ENCODE data around the gene ITPR2.
"Not testable (repeated sequence)": the region's sequence is repeated elsewhere in the genome, so short reads cannot be mapped to it uniquely, and the experiment has no call there.

ITPR2 gene

DNA sequence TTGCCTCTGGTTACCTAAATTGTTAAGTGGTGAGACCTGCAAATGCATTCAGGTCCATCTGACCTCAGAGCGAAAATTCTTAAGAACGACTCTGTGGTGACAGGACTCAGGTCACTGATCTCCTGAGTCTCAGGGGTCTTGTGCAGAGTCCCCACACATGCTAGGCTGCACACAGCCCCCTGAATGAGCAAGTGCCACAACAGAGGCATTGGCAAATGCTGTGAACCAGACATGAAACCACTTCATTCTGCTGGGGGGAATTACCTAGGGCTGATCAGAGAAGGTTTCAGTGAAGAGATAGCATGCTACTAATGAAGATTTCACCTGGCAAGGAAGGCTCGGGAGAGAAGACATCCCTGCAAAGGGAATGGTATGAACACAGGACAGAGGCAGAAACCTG, 281.6 kb downstream of the ITPR2 start:
- no peak for DNase-seq

DNA sequence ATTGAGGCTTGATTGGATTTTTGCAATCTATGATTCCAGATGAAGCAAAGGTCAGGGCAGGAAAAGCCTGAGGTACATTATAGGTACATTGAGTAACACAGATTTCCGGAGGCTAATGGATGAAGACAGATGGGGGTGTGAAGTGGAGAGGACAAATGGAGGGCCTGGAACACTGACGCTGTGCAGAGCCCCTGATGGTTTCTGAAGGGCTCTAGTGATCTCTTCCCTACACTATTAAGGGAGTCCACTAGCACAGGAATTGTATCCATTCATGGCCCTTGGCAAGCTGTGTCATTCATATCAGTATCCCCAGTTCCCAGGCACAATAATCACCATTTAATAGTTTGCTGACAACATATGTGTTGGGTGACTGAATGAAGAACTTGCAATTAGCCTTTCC, 284.8 kb downstream of the ITPR2 start:
- DNase-seq: no peak

DNA sequence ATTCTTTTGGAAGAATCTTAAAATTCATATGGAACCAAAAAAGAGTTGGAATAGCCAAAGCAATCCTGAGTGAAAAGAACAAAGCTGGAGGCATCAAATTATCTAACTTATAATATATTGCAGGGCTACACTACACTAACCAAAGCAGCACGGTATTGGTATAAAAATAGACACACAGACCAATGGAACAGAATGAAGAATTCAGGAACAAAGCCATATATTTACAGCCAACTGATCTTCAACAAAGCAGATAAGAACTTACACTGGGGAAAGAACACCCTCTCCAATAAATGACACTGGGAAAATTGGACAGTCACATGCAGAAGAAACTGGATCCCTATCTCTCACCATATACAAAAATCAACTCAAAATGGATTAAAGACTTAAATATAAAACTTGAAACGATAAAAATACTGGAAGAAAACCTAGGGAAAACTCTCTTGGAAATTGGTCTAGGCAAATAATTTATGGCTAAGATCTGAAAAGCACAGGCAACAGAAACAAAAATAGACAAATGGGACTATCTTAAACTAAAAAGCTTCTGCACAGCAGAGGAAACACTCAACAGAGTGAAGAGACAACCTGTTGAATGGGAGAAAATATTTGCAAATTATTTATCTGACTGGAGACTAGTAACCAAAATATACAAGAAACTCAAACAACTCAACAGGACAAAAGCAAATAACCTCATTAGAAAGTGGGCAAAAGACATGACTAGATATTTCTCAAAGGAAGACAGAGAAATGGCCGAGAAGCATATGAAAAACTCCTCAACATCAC, 286.3 kb downstream of the ITPR2 start:
- no peak for DNase-seq

DNA sequence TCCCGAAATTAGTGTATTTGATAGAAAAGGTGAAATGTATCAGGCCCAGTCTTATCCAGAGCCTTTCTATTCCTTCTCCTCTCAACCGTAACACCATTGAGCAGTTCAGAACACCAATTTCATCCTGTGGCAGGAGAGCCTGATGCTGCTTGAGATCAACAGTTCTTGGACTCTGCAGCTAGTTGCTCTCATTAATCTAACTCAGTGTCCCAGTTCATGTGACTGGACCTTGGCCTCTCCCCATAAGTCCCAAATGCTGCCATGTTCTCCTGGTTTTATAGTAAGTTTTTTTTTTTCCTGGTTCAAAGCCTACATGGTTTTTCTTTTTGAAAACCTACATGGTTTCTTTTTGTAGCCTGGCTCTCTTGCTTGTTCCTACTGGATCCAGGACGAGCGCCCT, 293.9 kb downstream of the ITPR2 start:
- no peak for DNase-seq

DNA sequence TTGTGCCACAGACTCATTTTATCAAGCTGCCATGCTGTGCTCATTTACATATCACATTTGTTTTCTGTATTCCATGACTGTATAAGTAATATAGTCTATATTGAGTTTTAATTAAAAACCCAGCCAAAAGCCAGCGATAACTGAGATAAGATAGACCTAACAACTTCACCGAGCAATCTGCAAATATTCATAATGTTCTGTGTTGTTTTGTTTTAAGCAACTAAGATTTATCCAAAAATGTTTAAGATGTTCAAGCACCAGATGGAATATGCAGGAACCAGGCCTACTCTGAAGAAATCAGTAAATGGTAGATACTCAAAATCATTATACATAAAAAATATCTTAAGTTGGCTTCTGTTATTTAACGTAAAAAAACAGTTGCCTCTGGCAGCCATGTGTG, 295.3 kb downstream of the ITPR2 start:
- no peak for DNase-seq

DNA sequence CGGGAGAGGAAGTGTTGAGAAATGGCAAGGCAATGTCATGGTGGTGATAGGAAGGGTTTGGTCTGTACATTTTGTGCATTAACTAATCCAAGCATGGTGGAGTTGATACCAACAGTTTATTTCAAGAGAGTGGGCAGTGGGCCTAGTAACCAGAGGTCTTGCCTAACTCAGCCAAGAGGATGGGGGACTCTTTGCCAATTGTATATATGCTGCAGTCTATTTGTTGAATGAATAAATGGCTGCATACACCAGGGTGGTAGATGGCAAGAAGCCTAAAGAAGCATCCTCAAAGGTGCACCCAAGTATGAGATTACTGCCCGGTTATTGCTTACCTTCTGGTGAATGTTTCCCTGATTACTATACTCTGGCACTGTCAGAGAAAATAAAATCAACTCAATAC, 295.9 kb downstream of the ITPR2 start:
- no peak for DNase-seq

DNA sequence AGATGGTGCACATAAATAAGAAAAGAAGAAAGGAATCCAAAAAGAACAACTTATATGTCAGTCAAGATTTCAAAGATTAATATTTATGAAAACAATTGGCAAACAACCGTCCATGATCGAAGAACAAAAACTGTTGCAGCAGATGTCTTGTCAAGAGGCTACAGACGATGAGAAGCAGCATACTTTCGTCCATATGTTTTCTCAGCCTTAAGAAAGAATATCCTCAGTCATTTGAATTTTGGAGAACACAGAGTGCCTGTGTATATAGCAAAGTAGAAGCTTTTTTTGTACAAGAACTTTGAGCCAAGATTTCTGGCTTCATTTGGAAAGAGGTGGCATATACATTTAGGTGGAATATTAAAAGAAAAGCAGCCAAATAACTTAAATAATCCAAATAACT, 297.2 kb downstream of the ITPR2 start:
- no peak for DNase-seq

DNA sequence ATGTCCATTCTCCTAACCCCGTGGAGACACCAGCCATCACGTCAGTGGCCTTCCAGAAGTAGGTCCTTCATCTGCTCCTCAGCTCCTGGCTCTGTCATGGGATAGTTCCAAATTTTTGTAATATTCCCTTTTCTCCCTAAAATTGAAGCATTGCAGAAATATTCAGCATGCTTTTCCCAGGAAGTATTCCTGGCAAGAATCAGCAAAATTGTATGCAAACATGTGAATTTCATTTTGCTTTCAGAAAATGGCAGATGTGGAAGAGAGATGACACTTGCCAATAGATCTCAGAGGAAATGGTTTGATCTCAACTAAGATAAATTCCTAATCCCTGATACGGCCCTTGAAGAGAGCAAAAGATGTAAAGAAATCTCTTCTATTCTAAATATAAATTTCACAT, 298.9 kb downstream of the ITPR2 start:
- DNase-seq: no peak

DNA sequence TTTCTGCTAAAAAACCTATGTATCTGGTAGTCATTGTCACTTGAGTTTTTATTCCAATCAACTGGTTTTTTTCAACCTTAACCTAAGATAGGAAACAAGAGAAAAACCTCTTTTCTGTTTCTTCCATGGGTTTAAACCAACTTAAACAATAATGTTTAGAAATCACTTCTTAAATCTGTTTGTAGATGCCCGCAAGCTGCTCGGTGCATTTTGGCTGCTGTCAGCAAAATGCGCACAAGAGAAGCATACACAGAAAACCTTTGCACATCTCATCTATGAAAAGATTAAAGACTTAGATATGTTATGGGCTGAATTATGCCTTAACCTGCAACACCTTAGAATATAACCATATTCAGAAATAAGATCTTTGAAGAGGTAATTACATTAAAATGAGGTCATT, 299.8 kb downstream of the ITPR2 start:
- no peak for DNase-seq

DNA sequence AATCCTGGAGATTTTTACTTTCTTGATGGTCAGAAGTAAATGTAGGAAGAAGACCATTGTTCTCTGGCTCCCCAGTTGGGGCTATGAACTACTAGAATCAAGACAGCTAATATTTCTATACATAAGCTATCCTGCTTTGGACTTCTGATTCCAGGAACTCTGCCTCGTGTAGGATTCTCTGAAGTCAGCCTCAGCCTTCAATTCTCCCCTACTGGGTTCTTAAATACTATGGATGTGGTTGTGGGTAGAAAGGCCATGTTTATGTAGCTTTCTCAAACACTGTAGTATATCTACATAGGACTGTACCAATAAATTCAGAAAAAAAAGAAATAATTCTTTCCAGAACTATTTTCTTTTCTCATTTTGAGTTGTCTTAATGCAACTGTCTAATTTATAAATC, 302.5 kb downstream of the ITPR2 start:
- DNase-seq: no peak

DNA sequence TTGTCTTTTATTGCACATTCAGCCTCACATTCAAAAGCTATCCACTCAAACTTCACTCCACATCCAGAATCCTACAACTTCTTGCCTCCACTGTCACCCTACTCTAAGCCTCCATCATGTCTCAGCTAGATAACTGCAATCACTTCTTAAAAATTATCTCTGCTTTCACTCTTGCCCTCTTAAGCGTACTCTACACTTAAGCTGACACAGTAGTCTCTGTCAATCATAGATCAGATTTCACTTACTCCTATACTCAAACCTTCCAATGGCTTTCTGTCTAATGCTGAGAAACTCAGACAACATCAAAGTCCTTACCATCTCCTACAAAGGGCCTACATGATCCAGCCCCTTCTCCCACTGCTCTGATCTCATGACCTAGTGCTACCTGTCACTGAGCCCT, 304.1 kb downstream of the ITPR2 start:
- no peak for DNase-seq

DNA sequence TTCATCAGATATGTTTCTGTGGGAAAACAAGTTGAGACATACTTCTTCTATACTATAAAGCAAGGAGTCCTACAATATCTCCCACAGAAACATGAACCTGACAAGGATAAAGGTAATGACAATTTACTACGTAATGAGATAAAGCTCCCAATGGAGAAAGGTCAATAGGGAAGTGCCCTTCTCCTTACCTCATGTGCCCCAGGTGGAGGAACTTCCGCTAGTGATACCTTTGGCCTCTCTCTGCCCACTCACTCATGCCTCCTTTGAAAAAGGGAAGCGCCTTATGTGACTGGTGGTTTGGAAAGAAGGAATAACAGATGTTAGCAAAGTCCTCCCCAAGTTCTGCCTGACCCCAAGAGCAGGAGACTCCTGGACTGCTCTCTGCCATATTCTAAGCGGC, 305.3 kb downstream of the ITPR2 start:
- no peak for DNase-seq

DNA sequence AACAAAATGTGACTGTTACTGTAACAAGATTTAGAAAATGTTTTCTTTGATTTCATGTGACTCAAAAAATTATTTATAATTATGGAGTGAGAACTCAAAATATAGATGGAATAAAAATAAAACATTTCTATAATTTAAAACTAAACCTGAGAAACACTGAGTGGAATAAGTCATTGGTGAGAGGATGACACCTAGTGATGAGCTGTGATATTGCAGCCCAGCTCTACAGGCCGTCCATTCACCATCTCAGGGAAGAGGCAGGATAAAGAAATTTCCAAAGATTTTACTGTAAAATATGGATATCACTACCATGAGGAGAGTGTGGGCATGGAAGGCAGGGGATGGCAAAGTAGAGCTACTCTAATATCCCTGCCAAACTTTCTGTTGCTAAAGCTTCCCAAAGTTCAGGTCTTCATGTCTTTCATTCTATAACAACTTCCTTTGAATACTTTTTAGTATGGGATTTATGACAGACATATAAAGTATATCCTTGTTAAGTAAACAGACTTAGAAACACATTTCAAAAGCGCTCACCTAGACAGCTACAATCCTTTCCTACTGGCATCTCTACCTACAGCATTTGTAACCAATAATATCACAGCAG, 308.0 kb downstream of the ITPR2 start:
- DNase-seq: no peak

DNA sequence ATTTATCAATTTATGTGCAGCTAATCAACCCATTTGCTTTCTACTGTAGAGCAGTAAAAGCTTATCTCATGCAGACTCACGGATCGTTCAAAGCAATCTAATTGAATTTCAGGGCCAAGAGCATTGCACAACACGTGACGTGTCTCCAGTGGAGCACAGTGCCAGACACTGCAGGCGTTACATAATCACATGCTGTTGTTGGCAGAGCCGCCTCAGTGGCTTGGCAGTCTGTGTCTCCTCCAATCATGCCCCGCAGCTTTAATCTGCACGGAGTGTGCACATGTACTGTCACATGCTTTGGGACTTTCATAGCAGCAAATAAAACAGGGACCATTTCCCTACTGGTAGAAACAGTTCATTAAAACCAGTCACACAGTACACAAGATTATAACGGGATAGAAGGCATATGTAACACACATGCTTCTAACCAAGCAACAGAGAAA, 309.3 kb downstream of the ITPR2 start:
- DNase-seq: no peak

DNA sequence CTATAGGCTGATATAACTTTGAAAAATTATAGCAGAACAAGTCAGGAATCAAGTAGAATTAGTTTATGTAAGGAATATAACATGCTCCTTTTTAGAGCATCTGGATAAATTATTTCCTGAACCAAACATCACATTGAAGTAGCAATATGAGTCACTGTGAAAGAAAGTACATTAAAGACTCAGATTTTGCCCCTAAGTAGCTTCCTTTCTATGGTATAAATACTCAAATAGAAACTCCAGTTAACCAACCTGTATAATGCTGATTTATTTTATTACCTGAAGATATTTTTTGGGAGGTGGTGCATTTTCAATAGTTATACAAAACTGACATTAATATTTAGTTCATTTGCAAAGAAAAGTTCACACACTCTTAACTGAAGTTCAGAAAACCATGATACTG, 312.1 kb downstream of the ITPR2 start:
- DNase-seq: no peak

DNA sequence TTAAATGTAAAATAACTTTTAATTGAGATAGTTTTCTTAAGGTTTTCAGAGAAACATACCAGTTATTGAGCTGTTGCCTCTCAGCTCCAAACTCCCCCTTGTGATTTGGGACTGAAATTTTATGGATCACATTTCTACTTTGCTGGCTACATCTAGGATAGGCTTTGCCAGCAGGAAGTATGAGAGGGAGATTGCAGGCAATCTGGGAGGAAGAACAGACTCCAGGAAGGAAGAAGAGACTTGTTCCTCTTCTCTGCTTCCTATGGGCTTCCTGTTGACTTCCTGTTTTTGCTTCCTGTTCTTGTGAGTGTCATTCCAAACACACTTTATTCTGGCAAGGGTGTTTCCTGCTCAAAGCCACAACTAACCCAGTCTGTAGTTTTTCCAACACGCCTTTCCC, 312.9 kb downstream of the ITPR2 start:
- no peak for DNase-seq

DNA sequence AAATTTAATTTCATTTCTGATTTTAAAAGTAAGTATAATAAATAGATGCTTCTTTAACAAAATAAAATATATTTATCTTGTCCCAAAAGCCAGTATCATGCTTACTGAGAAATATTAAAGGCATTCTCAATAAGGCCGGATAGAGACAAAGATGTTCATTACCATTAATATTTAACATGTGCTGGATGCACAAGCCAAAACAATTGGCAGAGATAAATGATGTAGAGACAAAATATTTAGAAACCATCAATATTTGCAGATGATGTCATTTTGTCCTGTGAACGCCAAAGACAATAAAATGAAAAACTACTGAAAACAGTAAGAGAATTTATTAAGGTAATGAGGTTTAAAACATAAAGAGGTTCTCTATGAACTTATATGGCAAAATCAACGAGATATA, 313.5 kb downstream of the ITPR2 start:
- no peak for DNase-seq

DNA sequence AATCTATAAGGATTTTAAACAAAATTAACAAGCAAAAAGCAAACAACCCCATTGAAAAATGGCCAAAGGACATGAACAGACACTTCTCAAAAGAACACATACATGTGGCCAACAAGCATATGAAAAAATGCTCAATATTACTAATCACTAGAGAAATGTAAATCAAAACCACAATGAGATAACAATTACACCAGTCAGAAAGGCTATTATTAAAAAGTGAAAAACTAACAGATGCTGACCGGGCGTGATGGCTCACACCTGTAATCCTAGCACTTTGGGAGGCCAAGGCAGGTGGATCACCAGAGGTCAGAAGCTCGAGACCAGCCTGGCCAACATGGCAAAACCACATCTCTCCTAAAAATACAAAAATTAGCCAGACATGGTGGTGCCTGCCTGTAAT, 315.7 kb downstream of the ITPR2 start:
- not testable (repeated sequence) for DNase-seq

DNA sequence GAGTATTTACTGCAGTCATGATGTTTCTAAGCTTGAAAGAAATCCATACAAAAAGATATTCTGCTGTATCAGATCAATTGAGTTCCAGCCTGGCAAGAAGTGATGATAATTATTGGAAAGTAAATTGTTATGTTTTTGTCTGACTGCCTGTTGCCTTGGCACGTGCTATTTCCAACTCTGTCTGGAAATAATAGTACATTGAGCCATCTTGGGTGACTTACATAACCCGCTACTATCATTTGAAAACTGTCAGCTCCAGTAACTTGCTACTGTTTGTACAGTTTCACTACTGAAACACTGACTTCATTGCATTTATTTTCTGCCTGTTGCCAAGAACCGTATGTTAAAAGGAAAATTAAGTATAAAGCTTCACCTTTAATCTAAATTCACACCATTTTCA, 318.6 kb downstream of the ITPR2 start:
- no peak for DNase-seq

DNA sequence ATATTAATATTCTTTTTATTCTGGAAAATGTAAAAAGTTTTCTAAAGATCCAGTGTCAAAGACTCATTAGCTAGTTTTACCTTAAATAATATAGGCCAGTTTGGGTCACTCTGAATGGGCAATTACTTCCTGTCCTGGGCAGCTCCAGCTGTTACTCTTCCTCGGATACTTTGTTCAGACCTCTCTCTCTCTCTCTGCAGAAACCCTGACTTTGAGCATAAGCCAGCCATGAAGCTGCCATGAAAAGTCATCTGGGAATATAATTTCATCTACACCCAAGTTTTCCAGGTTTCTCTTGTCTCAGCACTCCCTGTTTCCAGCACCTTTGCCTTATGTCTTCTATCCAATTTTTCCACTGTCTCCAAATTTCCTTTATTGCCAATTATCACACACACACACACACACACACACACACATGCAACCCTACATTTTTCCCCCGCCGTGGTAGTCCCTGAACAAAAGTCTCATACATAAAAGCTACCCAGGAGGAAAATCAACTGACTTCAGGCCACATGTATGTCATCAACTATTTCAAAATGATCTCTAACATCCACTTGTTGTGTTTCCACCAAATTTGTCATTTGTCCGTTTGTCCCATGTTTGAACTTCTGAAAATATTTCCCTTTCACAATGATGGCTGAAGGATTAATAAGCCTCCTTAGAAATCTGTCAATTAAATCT, 319.5 kb downstream of the ITPR2 start:
- no peak for DNase-seq

DNA sequence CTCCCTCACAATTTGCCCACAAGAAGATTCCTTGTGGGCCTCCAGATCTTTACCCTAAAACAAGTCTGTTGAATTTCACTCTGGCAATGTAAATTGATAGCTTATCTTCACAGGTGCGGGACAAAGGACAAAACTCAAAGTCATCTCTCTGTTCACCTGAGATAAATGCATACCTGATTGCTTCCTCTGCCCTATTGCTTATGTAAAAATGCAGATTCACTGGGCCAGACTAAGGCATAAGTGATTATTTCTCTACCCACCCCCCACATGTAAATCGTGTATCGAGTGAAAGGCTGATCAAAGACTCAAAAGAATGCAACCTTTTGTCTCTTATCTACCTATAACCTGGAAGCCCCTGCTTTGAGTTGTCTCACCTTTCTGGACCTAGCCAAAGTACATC, 320.8 kb downstream of the ITPR2 start:
- DNase-seq: no peak

DNA sequence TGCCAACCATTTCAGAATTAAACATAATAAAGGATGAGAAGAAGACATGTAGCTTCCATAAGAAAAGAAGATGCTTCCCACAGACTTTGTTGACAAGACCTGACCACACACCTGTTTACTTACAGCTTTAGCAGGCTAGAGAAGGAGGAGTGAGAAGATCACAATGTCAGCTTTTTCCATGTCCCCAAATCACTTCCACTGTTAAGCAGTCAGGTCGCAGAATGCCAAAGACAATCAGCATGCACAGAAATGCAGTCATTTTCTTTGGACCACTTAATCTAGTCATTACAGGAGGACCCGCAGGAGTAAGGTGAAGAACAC, 322.7 kb downstream of the ITPR2 start:
- DNase-seq: no peak

DNA sequence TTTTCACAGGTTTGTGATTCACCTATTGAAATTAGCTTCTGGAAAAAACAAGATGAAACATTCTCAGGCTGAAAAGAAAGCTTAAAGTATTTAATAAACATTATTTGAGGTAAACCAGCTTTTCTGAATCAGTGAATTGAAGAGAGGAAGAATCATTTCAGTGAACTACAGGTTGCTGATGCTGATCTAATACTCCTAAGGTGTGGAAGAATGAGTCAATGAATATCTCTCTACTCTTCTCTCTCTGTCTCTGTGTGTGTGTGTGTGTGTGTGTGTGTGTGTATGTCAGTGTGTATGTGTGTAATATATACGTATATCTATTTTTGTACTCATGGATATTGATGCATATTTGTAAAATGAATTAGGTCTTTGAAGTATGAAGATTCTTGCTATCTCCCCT, 325.4 kb downstream of the ITPR2 start:
- no peak for DNase-seq

DNA sequence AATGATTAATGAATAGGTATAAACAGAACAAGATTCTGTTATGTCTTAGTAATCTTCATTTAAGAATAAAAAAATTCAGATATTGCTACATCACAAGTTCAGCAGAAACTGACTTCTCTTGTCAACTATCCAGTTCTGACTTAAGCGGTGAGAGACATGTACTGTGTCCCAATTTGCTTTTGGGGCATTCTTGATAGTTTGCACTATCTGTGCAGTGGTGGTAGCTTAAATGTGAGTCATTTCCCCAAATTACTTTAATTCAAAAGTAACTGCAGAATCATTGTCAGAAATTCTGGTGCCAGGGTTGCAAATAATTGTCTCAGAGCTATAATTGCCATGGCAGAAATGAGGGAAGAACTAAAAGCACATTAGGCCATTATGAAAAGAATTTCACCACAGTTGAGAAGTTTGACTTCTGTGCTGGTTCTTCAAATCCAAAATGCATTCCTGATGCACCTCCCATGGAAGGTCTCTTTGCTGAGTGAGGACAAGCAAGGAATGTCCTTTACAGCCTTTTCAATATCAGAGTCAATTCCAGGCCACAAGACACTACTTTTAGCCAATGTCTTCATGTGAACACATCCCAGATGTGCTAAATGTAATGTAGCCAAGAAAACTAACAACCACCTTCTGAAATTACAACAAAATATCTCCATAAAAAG, 332.9 kb downstream of the ITPR2 start:
- DNase-seq: no peak

All from activated CD4-positive, alpha-beta T cell treated with anti-CD3 and anti-CD28 coated beads for 1 hour (primary cell).